ENCODE measurements around the gene RNF41. TPM values are rescaled to one million over a fixed set of nuclear protein-coding genes. Genes with fewer than 3 reads are reported as not detected.
A peak's percentile ranks its signal among the peaks of the same experiment; 100 is the strongest.

Gene RNF41
- total RNA-seq, 2 experiments from 2014 or later, result 28.2 to 34.2 TPM

GRCh38 chr12:56257491-56258067, 35.9 kb upstream of the RNF41 start:
- DNase-seq (no peak), ATAC-seq (peak; percentile 18)
- H3K36me3 Mint-ChIP-seq, result peaks cover 11% of the 10 kb centered on the region
- peak overlapping the region; percentile 90 for H3K4me3 Mint-ChIP-seq
- peaks cover 3% of the 10 kb centered on the region for H3K27me3 Mint-ChIP-seq
- peak overlapping the region; percentile 66 for H3K27ac Mint-ChIP-seq
- H3K9me3 Mint-ChIP-seq (ENCODE audit: low read depth), result no peaks in the 10 kb centered on the region
- CTCF ChIA-PET, result interaction anchor here (0.6 to 5.1 kb wide), 21 partner anchors 9 to 519 kb away, joined by 3 to 48 read pairs (median 4); partner anchors contain the start of genes COQ10A, RNF41, SMARCC2 and STAT2
- peaks cover 23% of the 10 kb centered on the region for H3K4me1 Mint-ChIP-seq

GRCh38 chr12:56257071-56257470, 35.3 kb upstream of the RNF41 start:
- Mint-ChIP-seq H3K27me3 (peaks cover 3% of the 10 kb centered on the region), H3K4me1 (peaks cover 25% of the 10 kb centered on the region), H3K9me3 (ENCODE audit: low read depth) (no peaks in the 10 kb centered on the region), H3K4me3 (peak overlapping the region; percentile 90), H3K27ac (no peak overlapping the region), H3K36me3 (peaks cover 14% of the 10 kb centered on the region)
- no peak for ATAC-seq
- no peak for DNase-seq
- CTCF ChIA-PET, result interaction anchor here (0.8 to 5.1 kb wide), 7 partner anchors 12 to 129 kb away, joined by 3 to 48 read pairs (median 8); partner anchors contain the start of genes COQ10A, ESYT1, RNF41 and SMARCC2

- ATAC-seq, result no peak
- Mint-ChIP-seq H3K4me1 (peaks cover 25% of the 10 kb centered on the region), H3K4me3 (peak overlapping the region; percentile 90), H3K9me3 (ENCODE audit: low read depth) (no peaks in the 10 kb centered on the region), H3K27me3 (peaks cover 3% of the 10 kb centered on the region), H3K36me3 (peaks cover 19% of the 10 kb centered on the region), H3K27ac (peak overlapping the region; percentile 49)
- CTCF ChIA-PET, result interaction anchor here (0.8 to 5.1 kb wide), 5 partner anchors 12 to 129 kb away, joined by 4 to 48 read pairs (median 24); partner anchors contain the start of genes COQ10A, ESYT1, RNF41 and SMARCC2
- DNase-seq, result no peak
Observed at GRCh38 chr12:56256326-56256960, 34.7 kb upstream of the RNF41 start.

- no peak overlapping the region for H3K4me3 Mint-ChIP-seq
- CTCF ChIA-PET, result interaction anchor here (4.0 to 5.1 kb wide), 3 partner anchors 13 to 65 kb away, joined by 24 to 48 read pairs (median 45); partner anchors contain the start of genes COQ10A, RNF41 and SMARCC2
- DNase-seq (no peak), ATAC-seq (no peak)
- no peaks in the 10 kb centered on the region for H3K9me3 Mint-ChIP-seq (ENCODE audit: low read depth)
- peaks cover 25% of the 10 kb centered on the region for H3K4me1 Mint-ChIP-seq
- peaks cover 19% of the 10 kb centered on the region for H3K36me3 Mint-ChIP-seq
- H3K27me3 Mint-ChIP-seq, result peaks cover 3% of the 10 kb centered on the region
- no peak overlapping the region for H3K27ac Mint-ChIP-seq
Observed at GRCh38 chr12:56255671-56256070, 33.9 kb upstream of the RNF41 start.

GRCh38 chr12:56253091-56253490, 31.4 kb upstream of the RNF41 start:
- DNase-seq (no peak), ATAC-seq (no peak)
- H3K36me3 Mint-ChIP-seq, result peaks cover 21% of the 10 kb centered on the region
- CTCF ChIA-PET, result no interaction called here
- H3K27ac Mint-ChIP-seq, result no peak overlapping the region
- peaks cover 17% of the 10 kb centered on the region for H3K4me1 Mint-ChIP-seq
- no peak overlapping the region for H3K4me3 Mint-ChIP-seq
- no peaks in the 10 kb centered on the region for H3K9me3 Mint-ChIP-seq (ENCODE audit: low read depth)
- H3K27me3 Mint-ChIP-seq, result no peaks in the 10 kb centered on the region

- Mint-ChIP-seq H3K36me3 (peaks cover 21% of the 10 kb centered on the region), H3K4me3 (no peak overlapping the region), H3K27me3 (no peaks in the 10 kb centered on the region), H3K27ac (no peak overlapping the region), H3K4me1 (peaks cover 17% of the 10 kb centered on the region), H3K9me3 (ENCODE audit: low read depth) (no peaks in the 10 kb centered on the region)
- CTCF ChIA-PET, result no interaction called here
- ATAC-seq, result no peak
- no peak for DNase-seq
Observed at GRCh38 chr12:56252649-56253048, 30.9 kb upstream of the RNF41 start.

- CTCF ChIA-PET, result interaction anchor here (0.6 to 1.2 kb wide), 3 partner anchors 9 to 59 kb away, joined by 3 to 4 read pairs (median 3); partner anchors contain the start of genes ANKRD52 and SMARCC2
- ATAC-seq, result no peak
- H3K4me1 Mint-ChIP-seq, result peaks cover 1% of the 10 kb centered on the region
- DNase-seq, result no peak
- no peaks in the 10 kb centered on the region for H3K9me3 Mint-ChIP-seq (ENCODE audit: low read depth)
- no peak overlapping the region for H3K27ac Mint-ChIP-seq
- peaks cover 19% of the 10 kb centered on the region for H3K36me3 Mint-ChIP-seq
- no peak overlapping the region for H3K4me3 Mint-ChIP-seq
- no peaks in the 10 kb centered on the region for H3K27me3 Mint-ChIP-seq
Observed at GRCh38 chr12:56248711-56249110, 27.0 kb upstream of the RNF41 start.

- Mint-ChIP-seq H3K4me1 (peaks cover 1% of the 10 kb centered on the region), H3K27me3 (no peaks in the 10 kb centered on the region), H3K36me3 (peaks cover 19% of the 10 kb centered on the region), H3K9me3 (ENCODE audit: low read depth) (no peaks in the 10 kb centered on the region), H3K27ac (no peak overlapping the region), H3K4me3 (no peak overlapping the region)
- CTCF ChIA-PET, result interaction anchor here (1.2 kb wide), 2 partner anchors 14 to 58 kb away, joined by 3 read pairs; partner anchors contain the start of gene SMARCC2
- no peak for ATAC-seq
- no peak for DNase-seq
Observed at GRCh38 chr12:56247923-56248322, 26.2 kb upstream of the RNF41 start.

- DNase-seq (no peak), ATAC-seq (no peak)
- Mint-ChIP-seq H3K9me3 (ENCODE audit: low read depth) (no peaks in the 10 kb centered on the region), H3K4me3 (no peak overlapping the region), H3K4me1 (no peaks in the 10 kb centered on the region), H3K27me3 (no peaks in the 10 kb centered on the region), H3K36me3 (peaks cover 14% of the 10 kb centered on the region), H3K27ac (no peak overlapping the region)
- CTCF ChIA-PET, result no interaction called here
Observed at GRCh38 chr12:56244494-56244893, 22.8 kb upstream of the RNF41 start.

GRCh38 chr12:56243731-56244181, 22.0 kb upstream of the RNF41 start:
- ATAC-seq, result no peak
- DNase-seq, result no peak
- Mint-ChIP-seq H3K9me3 (ENCODE audit: low read depth) (no peaks in the 10 kb centered on the region), H3K4me3 (no peak overlapping the region), H3K27me3 (no peaks in the 10 kb centered on the region), H3K4me1 (no peaks in the 10 kb centered on the region), H3K27ac (no peak overlapping the region), H3K36me3 (peaks cover 11% of the 10 kb centered on the region)
- CTCF ChIA-PET, result no interaction called here

- ATAC-seq, result no peak
- no peaks in the 10 kb centered on the region for H3K27me3 Mint-ChIP-seq
- CTCF ChIA-PET, result no interaction called here
- no peak overlapping the region for H3K27ac Mint-ChIP-seq
- no peaks in the 10 kb centered on the region for H3K9me3 Mint-ChIP-seq (ENCODE audit: low read depth)
- no peaks in the 10 kb centered on the region for H3K4me1 Mint-ChIP-seq
- no peak for DNase-seq
- no peak overlapping the region for H3K4me3 Mint-ChIP-seq
- H3K36me3 Mint-ChIP-seq, result peaks cover 11% of the 10 kb centered on the region
Observed at GRCh38 chr12:56242986-56243385, 21.3 kb upstream of the RNF41 start.

- CTCF ChIA-PET, result interaction anchor here (1.4 kb wide), 1 partner anchor 32 kb away, joined by 3 read pairs; no protein-coding TSS in a partner anchor
- no peak for ATAC-seq
- H3K36me3 Mint-ChIP-seq, result peaks cover 9% of the 10 kb centered on the region
- H3K27me3 Mint-ChIP-seq, result no peaks in the 10 kb centered on the region
- no peak overlapping the region for H3K4me3 Mint-ChIP-seq
- no peak overlapping the region for H3K27ac Mint-ChIP-seq
- H3K4me1 Mint-ChIP-seq, result no peaks in the 10 kb centered on the region
- no peaks in the 10 kb centered on the region for H3K9me3 Mint-ChIP-seq (ENCODE audit: low read depth)
- no peak for DNase-seq
Observed at GRCh38 chr12:56241424-56242303, 19.9 kb upstream of the RNF41 start.

- no peak for ATAC-seq
- no peak overlapping the region for H3K27ac Mint-ChIP-seq
- H3K4me3 Mint-ChIP-seq, result no peak overlapping the region
- no peaks in the 10 kb centered on the region for H3K9me3 Mint-ChIP-seq (ENCODE audit: low read depth)
- peaks cover 2% of the 10 kb centered on the region for H3K36me3 Mint-ChIP-seq
- no peak for DNase-seq
- H3K27me3 Mint-ChIP-seq, result no peaks in the 10 kb centered on the region
- CTCF ChIA-PET, result interaction anchor here (1.4 kb wide), 1 partner anchor 15 kb away, joined by 4 read pairs; the partner anchor contains the start of gene RNF41
- no peaks in the 10 kb centered on the region for H3K4me1 Mint-ChIP-seq
Observed at GRCh38 chr12:56237552-56237951, 15.8 kb upstream of the RNF41 start.
